ENCODE data around the gene PET100.

The PET100 gene

GRCh38 chr19:7680606-7681339 lies 51.2 kb downstream of the PET100 start, which contains the start of gene TRAPPC5:
TRAPPC5 (plus strand) TSS chr19:7680833; CDS start chr19:7682254, 1,421 bp downstream.
- peak; percentile 85 for DNase-seq
